Spinal cord (tissue), 10 donors: Measurements from ENCODE around the gene DZANK1. TPM values are rescaled to one million over a fixed set of nuclear protein-coding genes. Genes with fewer than 3 reads are reported as not detected.
A peak's percentile ranks its signal among the peaks of the same experiment; 100 is the strongest.
"Not testable (repeated sequence)": the region's sequence is repeated elsewhere in the genome, so short reads cannot be mapped to it uniquely, and the experiment has no call there.

Source experiments
- DNase-seq, 6 donors: peaks; one replicate each; pipeline versions ENCODE4 v3.0.0 to v3.0.0-alpha.2; 2013 to 2015; ENCODE audit warnings: low spot score in 6 of 6, low read depth in 4 of 6
- H3K27ac ChIP-seq: one replicate; pipeline ENCODE4 v1.5.1; 2013; ENCODE audit warnings: low read depth, low read length, control low read depth
- H3K27me3 ChIP-seq: one replicate; pipeline ENCODE4 v1.6.1; 2013; ENCODE audit warnings: low read length; ENCODE audit not compliant: control insufficient read depth, insufficient read depth
- H3K36me3 ChIP-seq: one replicate; pipeline ENCODE4 v1.6.1; 2013; ENCODE audit warnings: low read length; ENCODE audit not compliant: control insufficient read depth, insufficient read depth
- H3K4me1 ChIP-seq: one replicate; pipeline ENCODE4 v1.6.1; 2013; ENCODE audit warnings: low read length; ENCODE audit not compliant: control insufficient read depth, insufficient read depth
- H3K4me3 ChIP-seq: one replicate; pipeline ENCODE4 v1.5.1; 2013; ENCODE audit warnings: low read depth, low read length, control low read depth
- H3K9me3 ChIP-seq: one replicate; pipeline ENCODE4 v1.6.1; 2013; ENCODE audit warnings: low read length; ENCODE audit not compliant: control insufficient read depth, insufficient read depth
- WGBS: methylation state at CpG from one replicate; pipeline ENCODE4 v1.1.5; 2013; ENCODE audit warnings: missing lambda C conversion rate; ENCODE audit not compliant: insufficient coverage; 5-methylcytosine and 5-hydroxymethylcytosine counted together
- long read RNA-seq, 4 donors: transcript quantifications; one replicate each; lab custom pipeline, GENCODE V29; 2026
- polyA plus RNA-seq, 2 donors: library from polyadenylated mRNA; unstranded; fragments of 120-200 nt; gene quantifications; one replicate each; pipeline ENCODE4 v1.2.1, GENCODE V29; 2013; ENCODE audit not compliant: insufficient read length in 2 of 2
- total RNA-seq, 2 donors: library from RNA; depleted of rRNA in 1 of 2; stranded (reverse); fragments of 120-200 nt in 1 of 2; fragments of >200 nt in 1 of 2; gene quantifications; one replicate each; pipeline versions ENCODE4 v1.2.3 to v1.2.4, GENCODE V29; 2013 to 2014
- donor health status: healthy.

DZANK1 gene
- 1 to 10 TPM; 3.2 to 5.8 TPM for total RNA-seq
- 10 to 100 TPM in 1 of 2 donors, 1 to 10 TPM in 1; 8.3 to 11.1 TPM for polyA plus RNA-seq
- long read RNA-seq, donor 1, result 0 reads
- long read RNA-seq, donor 2, result 0 reads
- long read RNA-seq, donor 3, result 0 reads
- long read RNA-seq, donor 4, partial matches to known transcripts, result 6 of 6 reads
- long read RNA-seq, donor 4, other reads (novel, unspliced or antisense), result 0 of 6 reads

DNA sequence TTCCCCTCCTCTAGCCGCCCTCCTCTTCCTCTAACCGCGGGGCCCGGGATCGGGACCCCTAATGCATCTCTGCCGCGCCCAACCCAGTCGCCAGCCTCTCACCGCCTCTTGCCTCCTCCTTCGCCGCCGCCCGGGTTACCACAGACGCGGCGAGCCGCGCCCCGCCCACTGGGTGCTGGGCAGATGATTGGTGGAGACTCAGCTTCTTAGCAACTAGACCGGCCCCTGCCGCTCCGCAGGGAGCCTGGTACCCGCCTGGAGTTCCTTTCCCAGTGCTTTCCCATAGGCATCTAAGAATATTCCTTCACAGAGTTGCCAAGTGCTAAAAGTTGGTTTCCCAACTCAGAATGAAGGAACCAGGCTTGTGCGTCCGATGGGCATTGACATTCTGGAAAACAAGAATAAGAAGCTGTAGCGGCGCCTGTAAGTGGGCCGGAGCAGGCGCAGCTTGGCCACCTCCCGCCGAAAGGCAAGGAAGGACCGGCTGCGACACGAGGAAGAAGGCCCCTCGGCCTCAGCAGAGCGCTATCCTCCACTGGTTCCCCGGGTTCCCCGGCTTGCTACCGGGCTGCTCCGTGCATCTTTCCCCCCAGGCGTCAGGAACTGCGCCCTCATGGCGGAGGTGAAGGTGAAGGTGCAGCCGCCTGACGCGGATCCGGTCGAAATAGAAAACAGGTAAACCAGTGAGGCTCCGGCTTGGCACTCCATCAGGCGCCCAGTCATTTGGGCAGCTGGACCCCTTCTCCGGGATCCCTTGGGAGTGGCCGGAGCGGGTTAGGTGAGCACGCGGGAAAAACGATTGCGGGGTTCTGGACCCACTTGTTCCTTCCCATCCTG lies at the start of gene DZANK1, which contains the start of gene POLR3F:
Gene DZANK1, minus strand, starts transcription at position 137 of the 837 bp plus-strand sequence. CDS start 1,672 bp downstream, outside the sequence.
Gene POLR3F, plus strand, starts transcription at position 497 of the 837 bp plus-strand sequence. Its CDS starts 117 bp downstream, at position 614.
- WGBS, result under 1% methylated on average over 57 of the region's 57 CpGs
- Histone ChIP-seq H3K27me3 (no peaks in the 10 kb centered on the region), H3K4me1 (peaks cover 5% of the 10 kb centered on the region), H3K4me3 (peak within 1 kb of the TSS; percentile 82), H3K9me3 (no peaks in the 10 kb centered on the region), H3K36me3 (peaks cover 14% of the 10 kb centered on the region), H3K27ac (peak within 1 kb of the TSS; percentile 94)
- peak; percentile 93 to 99 (median 96) for DNase-seq

DNA sequence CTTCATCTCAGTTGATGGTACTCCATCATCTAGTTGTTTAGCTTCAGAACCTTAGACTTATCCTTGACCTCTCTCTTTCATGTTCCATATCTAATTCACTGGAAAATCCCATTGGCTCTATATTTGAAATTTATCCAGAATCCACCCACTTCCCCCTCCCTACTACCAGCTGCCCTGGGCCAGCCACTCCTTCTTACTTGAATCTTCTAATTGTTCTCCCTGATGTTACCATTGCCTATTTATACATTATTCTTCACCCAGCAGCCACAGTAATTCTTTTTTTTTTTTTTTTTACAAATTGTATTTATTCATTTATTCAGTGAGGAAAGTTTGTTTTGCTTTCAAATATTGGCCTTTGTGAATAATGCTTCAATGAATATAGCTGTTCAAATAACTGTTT lies 49.1 kb upstream of the DZANK1 start:
- H3K4me1 ChIP-seq, result no peaks in the 10 kb centered on the region
- no peak overlapping the region for H3K27ac ChIP-seq

DNA sequence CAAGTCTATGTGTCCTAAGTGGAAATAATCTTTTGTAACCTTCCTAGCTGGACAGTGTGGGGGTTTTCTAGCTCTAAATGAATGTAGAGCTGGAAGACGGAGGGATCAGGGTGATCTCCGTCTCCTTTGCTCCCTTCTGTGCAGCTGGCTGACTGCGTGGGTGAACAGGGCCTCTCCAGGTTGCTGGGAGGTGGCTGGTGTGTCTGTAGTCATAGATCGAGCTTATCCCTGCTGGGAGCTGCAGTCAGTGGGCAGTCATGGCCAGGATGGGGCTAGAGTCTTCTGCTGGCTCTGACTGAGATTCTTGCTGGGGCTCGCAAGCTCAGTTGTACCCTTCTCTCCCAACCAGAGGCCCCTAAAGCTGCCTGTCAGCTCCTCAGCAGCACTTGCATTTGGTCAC lies 47.3 kb upstream of the DZANK1 start:
- DNase-seq, result no peak
- H3K9me3 ChIP-seq, result no peaks in the 10 kb centered on the region
- no peak overlapping the region for H3K4me3 ChIP-seq
- no peaks in the 10 kb centered on the region for H3K4me1 ChIP-seq
- H3K27ac ChIP-seq, result no peak overlapping the region
- 86% methylated on average over 5 of the region's 5 CpGs for WGBS
- peaks cover 27% of the 10 kb centered on the region for H3K36me3 ChIP-seq
- no peaks in the 10 kb centered on the region for H3K27me3 ChIP-seq

More for the DNA sequence above, 49.1 kb upstream of the DZANK1 start:
- no peak for DNase-seq
- Histone ChIP-seq H3K27me3 (no peaks in the 10 kb centered on the region), H3K36me3 (peaks cover 23% of the 10 kb centered on the region), H3K9me3 (no peaks in the 10 kb centered on the region), H3K4me3 (no peak overlapping the region)

DNA sequence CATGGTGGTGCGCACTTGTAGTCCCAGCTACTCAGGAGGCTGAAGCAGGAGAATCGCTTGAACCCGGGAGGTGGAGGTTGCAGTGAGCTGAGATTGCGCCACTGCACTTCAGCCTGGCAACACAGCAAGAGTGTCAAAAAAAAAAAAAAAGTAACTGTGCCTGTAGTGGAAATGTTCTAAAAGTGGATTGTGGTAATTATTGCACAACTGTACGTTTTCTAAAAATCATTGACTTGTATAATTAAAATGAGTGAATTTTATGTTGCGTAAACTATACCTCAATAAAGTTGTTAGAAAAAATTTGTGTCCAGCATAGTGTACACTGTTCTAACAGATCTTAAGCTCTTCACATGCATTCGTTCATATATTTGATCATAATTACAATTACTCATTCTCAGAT lies 46.4 kb upstream of the DZANK1 start:
- no peak for DNase-seq
- Histone ChIP-seq H3K4me3 (no peak overlapping the region), H3K4me1 (peaks cover 7% of the 10 kb centered on the region), H3K36me3 (peaks cover 27% of the 10 kb centered on the region), H3K9me3 (no peaks in the 10 kb centered on the region), H3K27me3 (no peaks in the 10 kb centered on the region), H3K27ac (no peak overlapping the region)
- WGBS, result 98% methylated on average over 4 of the region's 7 CpGs

DNA sequence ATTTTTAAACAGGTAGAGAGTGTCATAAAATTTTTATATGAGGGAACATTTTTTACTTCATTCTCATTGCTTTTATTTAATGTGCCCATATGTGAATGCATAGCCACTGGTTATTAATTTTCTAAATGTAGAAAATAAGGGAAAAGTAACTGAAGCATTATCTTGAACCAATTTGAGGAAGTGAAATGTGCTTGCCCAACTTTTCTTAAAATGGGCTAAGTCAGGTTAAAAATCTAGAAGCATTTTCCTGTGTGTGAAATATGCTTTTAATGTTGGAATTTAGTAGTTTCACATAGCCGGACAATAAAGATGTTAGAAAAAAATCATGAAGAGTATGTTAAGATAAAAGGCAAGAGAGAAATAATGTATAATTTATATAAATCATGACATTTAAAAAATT lies 44.7 kb upstream of the DZANK1 start:
- no peak overlapping the region for H3K4me3 ChIP-seq
- no peaks in the 10 kb centered on the region for H3K27me3 ChIP-seq
- peaks cover 10% of the 10 kb centered on the region for H3K4me1 ChIP-seq
- H3K27ac ChIP-seq, result no peak overlapping the region
- H3K9me3 ChIP-seq, result no peaks in the 10 kb centered on the region
- H3K36me3 ChIP-seq, result peaks cover 28% of the 10 kb centered on the region
- DNase-seq, result no peak
- WGBS, result no CpG with 5 or more reads among the region's 1 CpG

DNA sequence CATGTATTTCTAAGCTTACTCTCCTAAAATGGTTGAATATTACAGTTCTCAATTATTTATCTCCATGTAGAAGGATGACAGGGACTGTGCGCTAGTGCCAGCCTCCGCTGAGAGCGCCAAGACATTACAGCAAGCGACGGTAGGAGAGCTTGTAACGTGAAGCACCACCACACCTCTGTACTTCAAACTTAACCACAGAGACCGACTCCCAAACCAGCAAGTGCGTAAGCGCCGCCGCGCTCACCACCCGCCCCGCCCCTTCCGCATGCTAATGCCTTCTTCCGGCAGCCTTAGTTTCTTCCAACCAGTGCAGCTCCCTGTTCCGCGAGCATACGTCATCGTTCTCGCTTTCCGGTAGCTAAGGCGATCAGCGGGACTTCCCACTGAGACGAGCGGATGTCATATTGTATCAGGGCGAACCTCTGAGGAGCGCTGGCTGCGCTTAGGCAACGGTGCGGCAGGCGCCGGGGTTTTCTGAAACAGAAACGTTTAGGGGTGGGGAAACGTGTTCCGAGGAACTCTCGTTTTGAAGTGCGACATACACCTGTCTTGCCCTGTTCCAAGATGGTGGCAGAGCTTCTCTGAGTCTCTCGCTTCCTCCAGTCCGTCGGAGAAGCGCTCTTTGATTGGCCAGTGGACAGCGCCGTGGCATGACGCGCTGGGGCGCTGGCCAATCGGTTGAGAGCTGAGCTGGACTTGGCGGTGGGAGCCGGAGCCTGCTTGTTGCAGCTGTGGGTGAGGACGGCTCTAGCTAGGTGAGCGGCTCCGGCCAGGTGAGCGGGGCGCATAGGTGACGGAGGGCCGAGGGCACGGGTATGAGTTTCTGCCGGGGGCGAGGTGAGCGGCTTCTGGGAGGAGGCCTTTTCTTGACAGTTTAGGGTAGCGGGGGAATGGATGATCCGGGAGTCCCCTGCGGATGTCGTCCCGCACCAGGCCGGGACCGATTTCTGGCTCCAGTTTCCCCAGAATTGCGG lies 40.7 kb upstream of the DZANK1 start, which contains the start of gene SEC23B:
Gene SEC23B, plus strand, starts transcription at position 723 of the 974 bp plus-strand sequence. CDS start 2,896 bp downstream, outside the sequence.
- Histone ChIP-seq H3K27ac (peak within 1 kb of the TSS; percentile 100), H3K9me3 (no peaks in the 10 kb centered on the region), H3K27me3 (peaks cover 10% of the 10 kb centered on the region), H3K4me1 (peaks cover 14% of the 10 kb centered on the region), H3K4me3 (peak within 1 kb of the TSS; percentile 90), H3K36me3 (peaks cover 6% of the 10 kb centered on the region)
- WGBS, result 0% methylated on average over 69 of the region's 69 CpGs
- peak; percentile 91 to 99 (median 98) for DNase-seq

DNA sequence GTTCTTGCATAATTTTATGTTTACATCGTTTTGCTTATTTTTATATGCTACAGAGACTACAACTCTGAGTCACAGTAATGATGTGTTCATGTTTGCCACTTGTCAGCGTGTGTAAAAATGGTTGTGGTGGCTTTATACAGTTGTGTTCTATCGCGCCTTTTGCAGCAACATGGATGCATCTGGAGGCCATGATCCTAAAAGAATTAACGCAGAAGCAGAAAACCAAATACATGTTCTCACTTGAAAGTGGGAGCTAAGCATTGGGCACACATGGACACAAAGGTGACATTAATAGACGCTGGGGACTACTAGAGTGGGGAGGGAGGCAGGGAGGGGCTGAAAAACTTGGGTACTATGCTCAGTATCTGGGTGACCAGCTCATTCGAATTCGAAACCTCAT lies 39.9 kb upstream of the DZANK1 start:
- peaks cover 6% of the 10 kb centered on the region for H3K36me3 ChIP-seq
- WGBS, result 67% methylated on average over 4 of the region's 8 CpGs
- H3K9me3 ChIP-seq, result no peaks in the 10 kb centered on the region
- DNase-seq, result peak in 1 of 6 donors; percentile 30
- peaks cover 14% of the 10 kb centered on the region for H3K4me1 ChIP-seq
- H3K4me3 ChIP-seq, result peak overlapping the region; percentile 90
- H3K27ac ChIP-seq, result peak overlapping the region; percentile 100
- peaks cover 13% of the 10 kb centered on the region for H3K27me3 ChIP-seq

DNA sequence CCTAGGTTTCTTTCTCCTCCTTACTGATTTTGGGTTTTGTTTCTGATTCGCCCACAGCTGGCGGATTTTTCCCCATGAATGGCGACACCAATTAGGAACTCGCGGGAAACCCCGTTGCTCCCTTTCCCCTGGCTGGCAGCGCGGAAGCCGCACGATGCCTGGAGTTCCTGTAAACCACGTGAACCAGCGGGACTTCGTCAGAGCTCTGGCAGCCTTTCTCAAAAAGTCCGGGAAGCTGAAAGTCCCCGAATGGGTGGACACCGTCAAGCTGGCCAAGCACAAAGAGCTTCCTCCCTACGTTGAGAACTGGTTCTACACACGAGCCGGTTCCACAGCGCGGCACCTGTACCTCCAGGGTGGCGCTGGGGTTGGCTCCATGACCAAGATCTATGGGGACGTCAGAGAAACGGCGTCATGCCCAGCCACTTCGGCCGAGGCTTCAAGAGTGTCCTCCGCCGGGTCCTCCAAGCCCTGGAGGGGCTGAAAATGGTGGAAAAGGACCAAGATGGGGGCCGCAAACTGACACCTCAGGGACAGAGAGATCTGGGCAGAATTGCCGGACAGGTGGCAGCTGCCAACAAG lies 37.7 kb upstream of the DZANK1 start:
- WGBS, result 68% methylated on average over 30 of the region's 31 CpGs
- Histone ChIP-seq H3K4me1 (peaks cover 14% of the 10 kb centered on the region), H3K36me3 (peaks cover 2% of the 10 kb centered on the region), H3K4me3 (no peak overlapping the region), H3K9me3 (no peaks in the 10 kb centered on the region), H3K27ac (no peak overlapping the region), H3K27me3 (peaks cover 13% of the 10 kb centered on the region)
- DNase-seq, result no peak

DNA sequence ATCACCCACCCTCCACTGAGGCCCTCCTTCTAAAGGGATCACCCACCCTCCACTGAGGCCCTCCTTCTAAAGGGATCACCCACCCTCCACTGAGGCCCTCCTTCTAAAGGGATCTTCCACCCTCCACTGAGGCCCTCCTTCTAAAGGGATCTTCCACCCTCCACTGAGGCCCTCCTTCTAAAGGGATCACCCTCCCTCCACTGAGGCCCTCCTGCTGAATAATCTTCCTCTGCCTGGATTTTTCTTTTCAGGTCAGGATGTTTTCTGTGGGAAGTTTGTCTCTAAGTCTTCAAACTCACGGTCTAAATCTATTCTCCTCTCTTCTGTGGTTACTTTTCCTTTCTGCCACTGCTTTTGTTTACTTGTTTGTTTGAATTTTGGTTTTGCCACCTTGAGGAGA lies 34.8 kb upstream of the DZANK1 start:
- H3K27ac ChIP-seq, DNase-seq, H3K9me3 ChIP-seq, H3K4me3 ChIP-seq, H3K36me3 ChIP-seq, H3K4me1 ChIP-seq: not testable (repeated sequence)
- WGBS, result no CpG with 5 or more reads among the region's 1 CpG
- peaks cover 13% of the 10 kb centered on the region for H3K27me3 ChIP-seq
